CD14-positive monocyte (primary cell): ENCODE measurements around the gene PSMD10. TPM values are rescaled to one million over a fixed set of nuclear protein-coding genes. Genes with fewer than 3 reads are reported as not detected.

ENCODE experiments used
- DNase-seq, 3 donors: peaks; one replicate each; pipeline ENCODE4 v3.0.0-alpha.2; 2011 to 2022
- H2AFZ ChIP-seq: 2 replicates; pipeline ENCODE4 v1.6.0; 2012; ENCODE audit warnings: mild to moderate bottlenecking, low read depth, low read length, inconsistent platforms; ENCODE audit not compliant: insufficient read depth, poor library complexity, severe bottlenecking
- H3K27ac ChIP-seq, 2 donors: 1 replicate in 1 of 2; 2 replicates in 1 of 2; pipeline ENCODE4 v1.5.1; 2012 to 2013; ENCODE audit warnings: low read length in 2 of 2, control low read depth in 1 of 2, inconsistent platforms in 1 of 2, low read depth in 1 of 2, mild to moderate bottlenecking in 1 of 2
- H3K27me3 ChIP-seq, 2 donors: one replicate each; pipeline versions ENCODE4 v1.6.0 to v1.6.1; 2011 to 2013; ENCODE audit warnings: low read length in 2 of 2; ENCODE audit not compliant: control insufficient read depth in 2 of 2, insufficient read depth in 2 of 2
- H3K36me3 ChIP-seq, 2 donors: replicated peaks in 1 of 2; 1 replicate in 1 of 2; 2 replicates in 1 of 2; pipeline versions ENCODE4 v1.5.1 to v1.6.1; 2012 to 2013; ENCODE audit warnings: low read length in 2 of 2, control low read depth in 1 of 2, inconsistent platforms in 1 of 2, mild to moderate bottlenecking in 1 of 2; ENCODE audit not compliant: insufficient read depth in 2 of 2, control insufficient read depth in 1 of 2
- H3K4me1 ChIP-seq, 2 donors: 1 replicate in 1 of 2; 2 replicates in 1 of 2; pipeline versions ENCODE4 v1.5.1 to v1.6.1; 2012 to 2013; ENCODE audit warnings: low read length in 2 of 2, control low read depth in 1 of 2, inconsistent platforms in 1 of 2, mild to moderate bottlenecking in 1 of 2, moderate library complexity in 1 of 2; ENCODE audit not compliant: insufficient read depth in 2 of 2, control insufficient read depth in 1 of 2
- H3K4me2 ChIP-seq: replicated peaks from 2 replicates; pipeline ENCODE3; 2012; ENCODE audit warnings: low read length, moderate library complexity, mild to moderate bottlenecking; ENCODE audit not compliant: poor library complexity, severe bottlenecking; ENCODE audit errors: extremely low read depth
- H3K4me3 ChIP-seq, 3 experiments: fragments of 200-600 bp in 1 of 3; sonication (generic) in 1 of 3; replicated peaks in 1 of 3; 1 replicate in 2 of 3; 2 replicates in 1 of 3; pipeline ENCODE4 v1.5.1; 2011 to 2013; ENCODE audit warnings: low read length in 3 of 3, mild to moderate bottlenecking in 3 of 3, control low read depth in 2 of 3, low read depth in 2 of 3, inconsistent platforms in 1 of 3, moderate library complexity in 1 of 3
- H3K79me2 ChIP-seq: 2 replicates; pipeline ENCODE4 v1.6.0; 2012; ENCODE audit warnings: mild to moderate bottlenecking, control low read depth, inconsistent platforms, low read length, moderate library complexity; ENCODE audit not compliant: insufficient read depth
- H3K9ac ChIP-seq: 2 replicates; pipeline ENCODE4 v1.6.0; 2017; ENCODE audit warnings: low read length, mild to moderate bottlenecking; ENCODE audit not compliant: insufficient read depth, poor library complexity, severe bottlenecking
- H3K9me3 ChIP-seq, 2 donors: replicated peaks in 1 of 2; 1 replicate in 1 of 2; 2 replicates in 1 of 2; pipeline versions ENCODE4 v1.5.1 to v1.6.1; 2012 to 2013; ENCODE audit warnings: low read length in 2 of 2, control low read depth in 1 of 2; ENCODE audit not compliant: control insufficient read depth in 1 of 2, insufficient read depth in 1 of 2
- H4K20me1 ChIP-seq: 2 replicates; pipeline ENCODE4 v1.6.0; 2012; ENCODE audit warnings: mild to moderate bottlenecking, low read length, control low read depth, moderate library complexity; ENCODE audit not compliant: insufficient read depth
- H3K27ac Mint-ChIP-seq, 7 donors: one replicate each; pipeline ENCODE4 v1.8.0; 2020; ENCODE audit warnings: mild to moderate bottlenecking in 7 of 7, mixed read lengths in 7 of 7, moderate library complexity in 6 of 7, inconsistent platforms in 2 of 7
- H3K27me3 Mint-ChIP-seq, 3 donors: one replicate each; pipeline ENCODE4 v1.8.0; 2021 to 2022; ENCODE audit warnings: low read depth in 3 of 3, mild to moderate bottlenecking in 3 of 3, mixed read lengths in 3 of 3, moderate library complexity in 3 of 3, inconsistent platforms in 1 of 3
- H3K36me3 Mint-ChIP-seq, 2 donors: one replicate each; pipeline ENCODE4 v1.8.0; 2020; ENCODE audit warnings: mixed read lengths in 2 of 2, inconsistent platforms in 1 of 2, mild to moderate bottlenecking in 1 of 2
- H3K4me1 Mint-ChIP-seq: one replicate; pipeline ENCODE4 v1.8.0; 2020; ENCODE audit warnings: mild to moderate bottlenecking, mixed read lengths
- H3K4me3 Mint-ChIP-seq, 2 donors: one replicate each; pipeline ENCODE4 v1.8.0; 2020; ENCODE audit warnings: mild to moderate bottlenecking in 2 of 2, mixed read lengths in 2 of 2, moderate library complexity in 1 of 2
- H3K9me3 Mint-ChIP-seq, 7 donors: one replicate each; pipeline ENCODE4 v1.8.0; 2020 to 2022; ENCODE audit warnings: mixed read lengths in 7 of 7, mild to moderate bottlenecking in 6 of 7, moderate library complexity in 6 of 7, inconsistent platforms in 2 of 7
- WGBS: methylation state at CpG from one replicate; pipeline ENCODE4 v1.1.5; 2013; ENCODE audit warnings: missing lambda C conversion rate; ENCODE audit not compliant: insufficient coverage; 5-methylcytosine and 5-hydroxymethylcytosine counted together
- intact Hi-C, 2 donors: fragments of 100-400 bp; cut with micrococcal nuclease; formaldehyde crosslinking; loops; one replicate each; pipeline versions ENCODE4 v1.15.0 to v1.15.1; 2023
- polyA plus RNA-seq, 3 donors: library from polyadenylated mRNA; depleted of rRNA in 1 of 3; unstranded in 2 of 3; stranded (reverse) in 1 of 3; fragments of 300-500 nt in 2 of 3; fragments of >200 nt in 1 of 3; fragmentation: Illumina TruSeq in 2 of 3; gene quantifications; 1 replicate in 2 of 3; 2 replicates in 1 of 3; pipeline ENCODE4 v1.2.3, GENCODE V29; 2012 to 2021
- TF ChIP-seq, protein P1 (sequence below): fragments of 200-600 bp; IDR thresholded peaks from one replicate; pipeline ENCODE4 v1.8.0; 2022; ENCODE audit warnings: antibody characterized with exemption, mild to moderate bottlenecking

PSMD10 gene
- polyA plus RNA-seq, 3 donors: 17.9 to 70.4 (median 64.7) TPM

GRCh38 chrX:108071578-108071977, 19.8 kb downstream of the PSMD10 start:
- Histone ChIP-seq H3K4me2 (no peak overlapping the region), H3K79me2 (no peaks in the 10 kb centered on the region), H4K20me1 (no peaks in the 10 kb centered on the region), H3K9me3 (no peaks in the 10 kb centered on the region), H3K27me3 (no peaks in the 10 kb centered on the region), H3K36me3 (no peaks in the 10 kb centered on the region), H2AFZ (no peak overlapping the region), H3K4me3 (no peak overlapping the region), H3K4me1 (no peaks in the 10 kb centered on the region), H3K27ac (no peak overlapping the region), H3K9ac (no peak overlapping the region)
- no peak for DNase-seq
- Mint-ChIP-seq H3K27ac (peak overlapping the region in 1 of 7 donors; percentile 3), H3K9me3 (no peaks in the 10 kb centered on the region), H3K4me3 (no peak overlapping the region), H3K36me3 (no peaks in the 10 kb centered on the region), H3K4me1 (no peaks in the 10 kb centered on the region), H3K27me3 (peaks cover 0 to 11% (median 2%) of the 10 kb centered on the region in 3 donors)
- intact Hi-C loops: no loop called here
- no CpG with 5 or more reads among the region's 1 CpG for WGBS
- TF ChIP-seq, protein P1, sequence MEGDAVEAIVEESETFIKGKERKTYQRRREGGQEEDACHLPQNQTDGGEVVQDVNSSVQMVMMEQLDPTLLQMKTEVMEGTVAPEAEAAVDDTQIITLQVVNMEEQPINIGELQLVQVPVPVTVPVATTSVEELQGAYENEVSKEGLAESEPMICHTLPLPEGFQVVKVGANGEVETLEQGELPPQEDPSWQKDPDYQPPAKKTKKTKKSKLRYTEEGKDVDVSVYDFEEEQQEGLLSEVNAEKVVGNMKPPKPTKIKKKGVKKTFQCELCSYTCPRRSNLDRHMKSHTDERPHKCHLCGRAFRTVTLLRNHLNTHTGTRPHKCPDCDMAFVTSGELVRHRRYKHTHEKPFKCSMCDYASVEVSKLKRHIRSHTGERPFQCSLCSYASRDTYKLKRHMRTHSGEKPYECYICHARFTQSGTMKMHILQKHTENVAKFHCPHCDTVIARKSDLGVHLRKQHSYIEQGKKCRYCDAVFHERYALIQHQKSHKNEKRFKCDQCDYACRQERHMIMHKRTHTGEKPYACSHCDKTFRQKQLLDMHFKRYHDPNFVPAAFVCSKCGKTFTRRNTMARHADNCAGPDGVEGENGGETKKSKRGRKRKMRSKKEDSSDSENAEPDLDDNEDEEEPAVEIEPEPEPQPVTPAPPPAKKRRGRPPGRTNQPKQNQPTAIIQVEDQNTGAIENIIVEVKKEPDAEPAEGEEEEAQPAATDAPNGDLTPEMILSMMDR: no peak

DNA sequence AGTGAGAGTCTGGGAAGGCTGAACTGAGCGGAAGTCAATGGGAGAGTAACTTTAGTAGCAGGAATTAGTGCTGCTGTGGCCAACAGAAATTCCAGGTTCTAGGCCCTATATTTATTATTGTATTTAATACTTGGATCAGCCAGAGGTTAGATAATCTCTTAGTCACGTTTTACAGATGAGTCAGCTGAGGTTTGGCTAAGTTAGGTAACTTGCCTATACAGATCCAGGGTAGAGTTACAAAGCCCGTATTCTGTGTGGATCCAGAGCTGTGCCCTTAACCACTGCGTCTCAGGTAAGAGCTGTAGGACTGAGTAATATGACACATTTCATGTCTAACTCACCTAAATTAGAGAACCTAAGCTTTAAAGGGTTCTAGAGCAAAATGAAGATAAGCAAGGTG, 20.5 kb downstream of the PSMD10 start:
- Mint-ChIP-seq H3K4me3 (no peak overlapping the region), H3K27me3 (peaks cover 0 to 13% (median 2%) of the 10 kb centered on the region in 3 donors), H3K9me3 (no peaks in the 10 kb centered on the region), H3K36me3 (no peaks in the 10 kb centered on the region), H3K27ac (no peak overlapping the region), H3K4me1 (no peaks in the 10 kb centered on the region)
- H3K9ac ChIP-seq: no peak overlapping the region
- no peak overlapping the region for H3K4me2 ChIP-seq
- H3K36me3 ChIP-seq: no peaks in the 10 kb centered on the region
- DNase-seq: no peak
- no peaks in the 10 kb centered on the region for H3K27me3 ChIP-seq
- H3K9me3 ChIP-seq: no peaks in the 10 kb centered on the region
- TF ChIP-seq, protein P1: no peak
- no peaks in the 10 kb centered on the region for H3K79me2 ChIP-seq
- no peak overlapping the region for H3K4me3 ChIP-seq
- no peak overlapping the region for H3K27ac ChIP-seq
- H4K20me1 ChIP-seq: no peaks in the 10 kb centered on the region
- intact Hi-C loops: no loop called here
- H3K4me1 ChIP-seq: no peaks in the 10 kb centered on the region
- WGBS: no CpG with 5 or more reads among the region's 4 CpGs
- no peak overlapping the region for H2AFZ ChIP-seq
